PC-9 (cell line): ENCODE measurements around the gene MOBP. TPM values are rescaled to one million over a fixed set of nuclear protein-coding genes. Genes with fewer than 3 reads are reported as not detected.

Experiments used
- BruUV-seq: library from RNA; stranded (reverse); fragments of 400-500 nt; replicated peaks from 2 replicates; lab custom pipeline; 2021; lab: Mats Ljungman, UMichigan
- CTCF ChIA-PET: fragments of 300-600 bp; sonication (Branson Sonifier 250); formaldehyde crosslinking; loops from one replicate; lab custom pipeline; 2022; ENCODE audit warnings: antibody characterized with exemption; lab: Charles Lee
- POLR2A ChIA-PET: fragments of 300-600 bp; sonication (Branson Sonifier 250); formaldehyde crosslinking; loops from one replicate; lab custom pipeline; 2022; ENCODE audit warnings: antibody characterized with exemption; ENCODE audit not compliant: unreplicated experiment; lab: Charles Lee
- DNase-seq, 2 experiments: peaks; one replicate each; pipeline versions ENCODE4 v3.0.0 to v3.0.0-alpha.2; 2015 to 2022; ENCODE audit warnings: mixed read lengths in 1 of 2
- H2AFZ ChIP-seq: fragments of 200-600 bp; sonication (generic); 2 replicates; pipeline ENCODE4 v1.8.1; 2017; ENCODE audit warnings: antibody characterized with exemption
- H3F3A ChIP-seq: fragments of 200-600 bp; sonication (generic); 2 replicates; pipeline ENCODE4 v1.8.1; 2017; ENCODE audit warnings: antibody characterized with exemption, mild to moderate bottlenecking, low read depth; ENCODE audit not compliant: insufficient read depth
- H3K27ac ChIP-seq: fragments of 200-600 bp; sonication (generic); 2 replicates; pipeline ENCODE4 v1.6.1; 2016; ENCODE audit warnings: mixed run types
- H3K27me3 ChIP-seq: fragments of 200-600 bp; sonication (generic); 2 replicates; pipeline ENCODE4 v1.6.1; 2016; ENCODE audit warnings: low read depth, mixed run types; ENCODE audit not compliant: insufficient read depth
- H3K36me3 ChIP-seq: fragments of 200-600 bp; sonication (generic); 2 replicates; pipeline ENCODE4 v1.6.1; 2016; ENCODE audit warnings: low read depth, mixed run types
- H3K4me1 ChIP-seq: fragments of 200-600 bp; sonication (generic); replicated peaks from 2 replicates; pipeline ENCODE4 v1.6.1; 2016; ENCODE audit warnings: mixed run types; ENCODE audit not compliant: insufficient read depth
- H3K4me2 ChIP-seq: fragments of 200-600 bp; sonication (generic); 2 replicates; pipeline ENCODE4 v1.6.1; 2017; ENCODE audit warnings: mixed run types
- H3K4me3 ChIP-seq: fragments of 200-600 bp; sonication (generic); 2 replicates; pipeline ENCODE4 v1.6.1; 2016; ENCODE audit warnings: mixed run types
- H3K79me2 ChIP-seq: fragments of 200-600 bp; sonication (generic); 2 replicates; pipeline ENCODE4 v1.6.1; 2017; ENCODE audit warnings: low read depth, mixed run types
- H3K9me2 ChIP-seq: fragments of 200-600 bp; sonication (generic); 2 replicates; pipeline ENCODE4 v1.8.1; 2017; ENCODE audit warnings: mild to moderate bottlenecking; ENCODE audit not compliant: insufficient read depth
- H3K9me3 ChIP-seq: fragments of 200-600 bp; sonication (generic); 2 replicates; pipeline ENCODE4 v1.8.1; 2016; ENCODE audit warnings: low read depth; ENCODE audit not compliant: insufficient read depth
- H4K20me1 ChIP-seq: fragments of 200-600 bp; sonication (generic); 2 replicates; pipeline ENCODE4 v1.8.1; 2017; ENCODE audit not compliant: insufficient read depth
- EZH2 ChIP-seq: fragments of 200-600 bp; sonication (generic); IDR thresholded peaks from 2 replicates; pipeline ENCODE4 v1.8.0; 2017; ENCODE audit warnings: antibody characterized with exemption, low read depth
- intact Hi-C: fragments of 100-400 bp; cut with micrococcal nuclease; formaldehyde crosslinking; loops from one replicate; pipeline ENCODE4 v1.10.0; 2022; ENCODE audit not compliant: unreplicated experiment
- total RNA-seq: library from RNA; stranded (reverse); gene quantifications from 2 replicates; pipeline ENCODE4 v1.2.3, GENCODE V29; 2021
- TF ChIP-seq, protein P1 (sequence below): fragments of 200-600 bp; sonication (generic); conservative IDR thresholded peaks from 2 replicates; pipeline ENCODE4 v1.6.1; 2017; ENCODE audit warnings: mixed run types, antibody characterized with exemption, mild to moderate bottlenecking, moderate library complexity

Gene MOBP
- total RNA-seq, 1 experiment from 2014 or later, result not detected

- H3K27ac ChIP-seq, result no peak overlapping the region
- DNase-seq, result no peak
- no peaks in the 10 kb centered on the region for H3K9me3 ChIP-seq
- no peak for TF ChIP-seq EZH2
- BruUV-seq, result no TSS peak
- no peaks in the 10 kb centered on the region for H3K4me1 ChIP-seq
- no peaks in the 10 kb centered on the region for H3F3A ChIP-seq
- H4K20me1 ChIP-seq, result no peaks in the 10 kb centered on the region
- no peak overlapping the region for H2AFZ ChIP-seq
- intact Hi-C loops, result no loop called here
- POLR2A ChIA-PET, result no interaction called here
- no peaks in the 10 kb centered on the region for H3K9me2 ChIP-seq
- H3K79me2 ChIP-seq, result no peaks in the 10 kb centered on the region
- no peak overlapping the region for H3K4me3 ChIP-seq
- H3K36me3 ChIP-seq, result no peaks in the 10 kb centered on the region
- CTCF ChIA-PET, result no interaction called here
- no peak overlapping the region for H3K4me2 ChIP-seq
- no peaks in the 10 kb centered on the region; the same call in 1 of the 2 replicates for H3K27me3 ChIP-seq
Observed at GRCh38 chr3:39435006-39435748, 32.3 kb upstream of the MOBP start.

DNA sequence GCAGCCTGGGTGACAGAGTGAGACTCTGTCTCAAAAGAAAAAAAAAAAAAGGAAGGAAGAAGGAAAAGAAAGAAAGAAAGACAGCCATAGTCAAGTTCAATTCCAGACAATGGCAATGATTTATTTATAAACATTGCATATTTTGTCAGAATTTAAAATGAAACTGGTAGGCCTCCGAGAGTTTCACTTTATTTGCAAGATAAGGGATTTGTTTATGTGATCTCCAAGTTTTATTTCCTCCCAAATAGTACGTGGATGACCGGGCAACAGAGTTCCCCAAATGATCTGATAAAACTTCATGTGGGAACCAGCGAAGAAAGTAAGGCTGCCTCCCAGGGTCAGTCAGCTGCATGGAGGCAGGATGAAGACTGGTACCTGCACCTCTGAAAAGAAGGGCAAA is 28.6 kb upstream of the MOBP start:
- ChIA-PET POLR2A (no interaction called here), CTCF (no interaction called here)

DNA sequence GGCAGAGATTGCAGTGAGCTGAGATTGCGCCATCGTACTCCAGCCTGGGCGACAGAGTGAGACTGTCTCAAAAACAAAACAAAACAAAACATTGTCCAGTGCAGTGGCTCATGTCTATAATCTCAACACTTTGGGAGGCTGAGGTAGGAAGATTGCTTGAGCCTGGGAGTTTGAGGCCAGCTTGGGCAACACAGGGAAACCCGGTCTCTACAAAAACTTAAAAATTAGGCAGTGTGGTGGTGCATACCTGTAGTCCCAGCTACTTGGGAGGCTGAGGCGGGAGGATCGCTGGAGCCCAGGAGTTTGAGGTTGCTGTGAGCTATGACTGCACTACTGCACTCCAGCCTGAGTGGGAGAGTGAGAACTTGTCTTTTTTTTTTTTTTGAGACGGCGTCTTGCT is 27.2 kb upstream of the MOBP start:
- H3K9me3 ChIP-seq, result no peaks in the 10 kb centered on the region
- H3K4me2 ChIP-seq, result no peak overlapping the region
- BruUV-seq, result no TSS peak
- H3K27me3 ChIP-seq, result no peaks in the 10 kb centered on the region
- no peak overlapping the region for H3K27ac ChIP-seq
- H2AFZ ChIP-seq, result no peak overlapping the region
- intact Hi-C loops, result no loop called here
- TF ChIP-seq EZH2, result no peak
- TF ChIP-seq, protein P1, sequence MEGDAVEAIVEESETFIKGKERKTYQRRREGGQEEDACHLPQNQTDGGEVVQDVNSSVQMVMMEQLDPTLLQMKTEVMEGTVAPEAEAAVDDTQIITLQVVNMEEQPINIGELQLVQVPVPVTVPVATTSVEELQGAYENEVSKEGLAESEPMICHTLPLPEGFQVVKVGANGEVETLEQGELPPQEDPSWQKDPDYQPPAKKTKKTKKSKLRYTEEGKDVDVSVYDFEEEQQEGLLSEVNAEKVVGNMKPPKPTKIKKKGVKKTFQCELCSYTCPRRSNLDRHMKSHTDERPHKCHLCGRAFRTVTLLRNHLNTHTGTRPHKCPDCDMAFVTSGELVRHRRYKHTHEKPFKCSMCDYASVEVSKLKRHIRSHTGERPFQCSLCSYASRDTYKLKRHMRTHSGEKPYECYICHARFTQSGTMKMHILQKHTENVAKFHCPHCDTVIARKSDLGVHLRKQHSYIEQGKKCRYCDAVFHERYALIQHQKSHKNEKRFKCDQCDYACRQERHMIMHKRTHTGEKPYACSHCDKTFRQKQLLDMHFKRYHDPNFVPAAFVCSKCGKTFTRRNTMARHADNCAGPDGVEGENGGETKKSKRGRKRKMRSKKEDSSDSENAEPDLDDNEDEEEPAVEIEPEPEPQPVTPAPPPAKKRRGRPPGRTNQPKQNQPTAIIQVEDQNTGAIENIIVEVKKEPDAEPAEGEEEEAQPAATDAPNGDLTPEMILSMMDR, result no peak
- ChIA-PET CTCF (no interaction called here), POLR2A (no interaction called here)
- no peak for DNase-seq
- no peaks in the 10 kb centered on the region for H3K36me3 ChIP-seq
- H3K4me1 ChIP-seq, result no peaks in the 10 kb centered on the region
- no peaks in the 10 kb centered on the region for H3K79me2 ChIP-seq
- no peak overlapping the region for H3K4me3 ChIP-seq
- H4K20me1 ChIP-seq, result no peaks in the 10 kb centered on the region
- H3K9me2 ChIP-seq, result no peaks in the 10 kb centered on the region
- no peaks in the 10 kb centered on the region for H3F3A ChIP-seq

More for the DNA sequence above, 28.6 kb upstream of the MOBP start:
- H3K9me2 ChIP-seq, result no peaks in the 10 kb centered on the region
- H3K79me2 ChIP-seq, result no peaks in the 10 kb centered on the region
- TF ChIP-seq, protein P1, result no peak
- TF ChIP-seq EZH2, result no peak
- H3K36me3 ChIP-seq, result no peaks in the 10 kb centered on the region
- no peaks in the 10 kb centered on the region for H3K27me3 ChIP-seq
- no peak overlapping the region for H3K27ac ChIP-seq
- BruUV-seq, result no TSS peak
- DNase-seq, result no peak
- H3K4me2 ChIP-seq, result no peak overlapping the region
- H3K9me3 ChIP-seq, result no peaks in the 10 kb centered on the region
- H2AFZ ChIP-seq, result no peak overlapping the region
- no peaks in the 10 kb centered on the region for H4K20me1 ChIP-seq
- no peaks in the 10 kb centered on the region for H3F3A ChIP-seq
- intact Hi-C loops, result no loop called here
- no peaks in the 10 kb centered on the region for H3K4me1 ChIP-seq
- no peak overlapping the region for H3K4me3 ChIP-seq

GRCh38 chr3:39443530-39443929 is 23.9 kb upstream of the MOBP start:
- no peak overlapping the region for H3K4me3 ChIP-seq
- no peaks in the 10 kb centered on the region for H3K9me2 ChIP-seq
- no peak overlapping the region for H3K27ac ChIP-seq
- BruUV-seq, result no TSS peak
- no peak for TF ChIP-seq EZH2
- TF ChIP-seq, protein P1, result no peak; the same call in 1 of the 2 replicates
- DNase-seq, result no peak
- no peak overlapping the region for H2AFZ ChIP-seq
- no peaks in the 10 kb centered on the region for H3K27me3 ChIP-seq
- H3K36me3 ChIP-seq, result no peaks in the 10 kb centered on the region
- ChIA-PET CTCF (no interaction called here), POLR2A (no interaction called here)
- no peaks in the 10 kb centered on the region for H3K79me2 ChIP-seq
- no peak overlapping the region for H3K4me2 ChIP-seq
- no peaks in the 10 kb centered on the region for H3K9me3 ChIP-seq
- intact Hi-C loops, result no loop called here
- no peaks in the 10 kb centered on the region for H3F3A ChIP-seq
- H4K20me1 ChIP-seq, result no peaks in the 10 kb centered on the region
- no peaks in the 10 kb centered on the region for H3K4me1 ChIP-seq
